ENCODE data around the gene MCF2.

DNA sequence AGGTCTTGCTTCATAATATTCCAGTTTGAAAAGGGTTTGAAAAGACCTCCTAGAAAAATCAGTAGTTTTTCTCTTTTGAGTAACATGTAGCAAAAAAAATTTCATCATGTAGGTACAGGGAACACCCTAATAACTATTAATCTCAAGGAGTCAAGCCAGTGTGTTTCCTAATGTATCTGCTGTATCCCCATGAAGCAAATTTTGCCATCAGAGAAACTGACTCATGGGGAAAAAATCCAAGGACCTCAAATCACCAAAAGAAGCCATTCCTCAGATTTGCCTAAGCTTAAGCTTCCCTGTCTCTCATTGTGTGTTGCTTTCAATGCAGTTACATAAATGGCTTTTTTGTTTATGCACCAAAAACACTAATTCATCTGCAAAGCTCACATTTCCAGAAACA lies 147.7 kb downstream of the MCF2 start:
- TF ChIP-seq JUNB (IDR thresholded peaks at IDR 0.05; ENCODE audit: unreplicated experiment): no peak
- TF ChIP-seq, protein P1, sequence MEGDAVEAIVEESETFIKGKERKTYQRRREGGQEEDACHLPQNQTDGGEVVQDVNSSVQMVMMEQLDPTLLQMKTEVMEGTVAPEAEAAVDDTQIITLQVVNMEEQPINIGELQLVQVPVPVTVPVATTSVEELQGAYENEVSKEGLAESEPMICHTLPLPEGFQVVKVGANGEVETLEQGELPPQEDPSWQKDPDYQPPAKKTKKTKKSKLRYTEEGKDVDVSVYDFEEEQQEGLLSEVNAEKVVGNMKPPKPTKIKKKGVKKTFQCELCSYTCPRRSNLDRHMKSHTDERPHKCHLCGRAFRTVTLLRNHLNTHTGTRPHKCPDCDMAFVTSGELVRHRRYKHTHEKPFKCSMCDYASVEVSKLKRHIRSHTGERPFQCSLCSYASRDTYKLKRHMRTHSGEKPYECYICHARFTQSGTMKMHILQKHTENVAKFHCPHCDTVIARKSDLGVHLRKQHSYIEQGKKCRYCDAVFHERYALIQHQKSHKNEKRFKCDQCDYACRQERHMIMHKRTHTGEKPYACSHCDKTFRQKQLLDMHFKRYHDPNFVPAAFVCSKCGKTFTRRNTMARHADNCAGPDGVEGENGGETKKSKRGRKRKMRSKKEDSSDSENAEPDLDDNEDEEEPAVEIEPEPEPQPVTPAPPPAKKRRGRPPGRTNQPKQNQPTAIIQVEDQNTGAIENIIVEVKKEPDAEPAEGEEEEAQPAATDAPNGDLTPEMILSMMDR (conservative IDR thresholded peaks at IDR 0.05; ENCODE audit: low read depth in 2 of 2): no peak
